Upper lobe of left lung (tissue), 6 donors: ENCODE data around the gene NLGN1. TPM values are rescaled to one million over a fixed set of nuclear protein-coding genes. Genes with fewer than 3 reads are reported as not detected.

Source experiments
- ATAC-seq, 2 donors: fragments of 200-7000 bp; cut with Tn5 transposase; one replicate each; pipeline ENCODE4 v1.9.1; 2022; ENCODE audit warnings: mild to moderate bottlenecking in 2 of 2, moderate library complexity in 2 of 2; ENCODE audit not compliant: low FRiP score in 2 of 2
- DNase-seq, 2 donors: peaks; one replicate each; pipeline ENCODE4 v3.0.0-alpha.2; 2019 to 2020
- H3K27ac ChIP-seq, 4 donors: fragments of 200-600 bp; sonication (generic); one replicate each; pipeline ENCODE4 v1.5.1; 2016 to 2019
- H3K27me3 ChIP-seq, 4 donors: fragments of 200-600 bp; sonication (generic); one replicate each; pipeline ENCODE4 v1.5.1; 2017 to 2019
- H3K36me3 ChIP-seq, 4 donors: fragments of 200-600 bp; sonication (generic); one replicate each; pipeline ENCODE4 v1.5.1; 2016 to 2019
- H3K4me1 ChIP-seq, 4 donors: fragments of 200-600 bp; sonication (generic); one replicate each; pipeline ENCODE4 v1.5.1; 2018 to 2019
- H3K4me3 ChIP-seq, 4 donors: fragments of 200-600 bp; sonication (generic); one replicate each; pipeline ENCODE4 v1.5.1; 2017 to 2019; ENCODE audit warnings: mild to moderate bottlenecking in 2 of 4, moderate library complexity in 1 of 4
- H3K9me3 ChIP-seq, 4 donors: fragments of 200-600 bp; sonication (generic); one replicate each; pipeline ENCODE4 v1.5.1; 2018 to 2019
- EP300 ChIP-seq, 4 donors: sonication (generic); formaldehyde crosslinking; IDR thresholded peaks; one replicate each; pipeline ENCODE4 v1.5.1; 2017; ENCODE audit warnings: antibody characterized with exemption in 4 of 4, control low read depth in 2 of 4
- POLR2A ChIP-seq, 4 donors: fragments of 450-650 bp; IDR thresholded peaks; one replicate each; pipeline ENCODE4 v1.5.1; 2016 to 2017; ENCODE audit warnings: antibody characterized with exemption in 4 of 4, mild to moderate bottlenecking in 2 of 4
- POLR2AphosphoS5 ChIP-seq, 2 donors: sonication (generic); formaldehyde crosslinking; IDR thresholded peaks; one replicate each; pipeline ENCODE4 v1.5.1; 2017; ENCODE audit warnings: antibody characterized with exemption in 2 of 2
- WGBS, 2 donors: methylation state at CpG; one replicate each; pipeline ENCODE4 v1.1.5; 2017 to 2018; 5-methylcytosine and 5-hydroxymethylcytosine counted together
- total RNA-seq, 6 donors: library from RNA; depleted of rRNA in 4 of 6; stranded (reverse); fragments of >200 nt in 4 of 6; gene quantifications; one replicate each; pipeline versions ENCODE4 v1.1.0 to v1.2.1, GENCODE V29; 2016 to 2021
- TF ChIP-seq, protein P1 (sequence below), 6 experiments: fragments of 450-650 bp in 4 of 6; fragments of 200-600 bp in 2 of 6; sonication (generic) in 2 of 6; IDR thresholded peaks; one replicate each; pipeline ENCODE4 v1.5.1; 2016 to 2019; ENCODE audit warnings: antibody characterized with exemption in 6 of 6
- donor health status: DM: no; HTN: no; CAD: no; lungs with moderate emphysema.
- donor health status: DM: no; HTN: yes; CAD: no; lungs with severe emphysema.

Gene NLGN1
- total RNA-seq, 6 donors from 2014 or later, result under 0.01 to 3.5 (median 1.9) TPM

DNA sequence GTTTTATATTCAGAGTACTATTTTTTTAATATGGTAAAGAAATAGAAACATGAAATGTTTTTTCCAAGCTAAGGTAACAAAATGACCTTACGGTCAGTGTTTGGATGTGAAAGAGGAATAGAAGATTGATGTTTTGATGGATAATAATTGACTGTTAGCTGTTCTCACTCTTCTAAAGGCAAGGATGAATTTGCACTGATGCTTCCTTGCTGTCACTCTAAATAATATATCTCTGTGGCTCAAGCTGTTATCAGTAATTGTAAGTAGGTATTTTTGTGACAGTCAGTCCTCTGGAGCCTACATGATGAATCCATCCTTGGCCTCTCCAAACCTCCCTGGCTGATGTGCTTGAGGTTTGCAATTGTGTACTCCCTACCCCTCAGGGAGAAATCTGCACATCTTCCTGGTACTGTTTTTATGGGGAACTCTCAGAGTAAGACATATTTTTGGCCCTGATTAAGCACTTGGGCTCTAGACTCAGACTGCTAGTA, 283.7 kb downstream of the NLGN1 start:
- no peak overlapping the region for H3K4me3 ChIP-seq

DNA sequence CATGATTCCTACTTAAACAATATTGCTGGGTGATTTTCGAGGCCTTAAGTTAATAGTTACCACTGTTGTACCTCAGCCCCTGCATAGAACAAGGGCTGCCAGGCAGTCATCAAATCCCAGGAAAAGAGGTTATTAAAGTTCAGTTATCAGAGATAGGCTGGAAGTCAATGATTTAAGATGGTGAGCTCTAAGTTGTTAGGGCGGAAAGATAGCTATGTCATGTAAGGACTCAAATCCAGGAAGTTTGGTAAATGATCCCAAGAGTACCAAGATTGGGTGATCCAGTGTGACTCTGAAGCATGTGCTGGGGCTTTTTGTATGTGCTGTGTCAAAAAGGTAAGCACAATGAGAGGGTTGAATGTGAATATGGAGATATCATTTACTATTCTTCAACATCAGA, 287.9 kb downstream of the NLGN1 start:
- no peak overlapping the region for H3K27ac ChIP-seq
- no peaks in the 10 kb centered on the region for H3K27me3 ChIP-seq
- TF ChIP-seq POLR2AphosphoS5 (IDR thresholded peaks at IDR 0.05) (no peak), EP300 (IDR thresholded peaks at IDR 0.05) (no peak), POLR2A (IDR thresholded peaks at IDR 0.05) (no peak)
- TF ChIP-seq, protein P1, sequence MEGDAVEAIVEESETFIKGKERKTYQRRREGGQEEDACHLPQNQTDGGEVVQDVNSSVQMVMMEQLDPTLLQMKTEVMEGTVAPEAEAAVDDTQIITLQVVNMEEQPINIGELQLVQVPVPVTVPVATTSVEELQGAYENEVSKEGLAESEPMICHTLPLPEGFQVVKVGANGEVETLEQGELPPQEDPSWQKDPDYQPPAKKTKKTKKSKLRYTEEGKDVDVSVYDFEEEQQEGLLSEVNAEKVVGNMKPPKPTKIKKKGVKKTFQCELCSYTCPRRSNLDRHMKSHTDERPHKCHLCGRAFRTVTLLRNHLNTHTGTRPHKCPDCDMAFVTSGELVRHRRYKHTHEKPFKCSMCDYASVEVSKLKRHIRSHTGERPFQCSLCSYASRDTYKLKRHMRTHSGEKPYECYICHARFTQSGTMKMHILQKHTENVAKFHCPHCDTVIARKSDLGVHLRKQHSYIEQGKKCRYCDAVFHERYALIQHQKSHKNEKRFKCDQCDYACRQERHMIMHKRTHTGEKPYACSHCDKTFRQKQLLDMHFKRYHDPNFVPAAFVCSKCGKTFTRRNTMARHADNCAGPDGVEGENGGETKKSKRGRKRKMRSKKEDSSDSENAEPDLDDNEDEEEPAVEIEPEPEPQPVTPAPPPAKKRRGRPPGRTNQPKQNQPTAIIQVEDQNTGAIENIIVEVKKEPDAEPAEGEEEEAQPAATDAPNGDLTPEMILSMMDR (IDR thresholded peaks at IDR 0.05), result no peak
- H3K4me1 ChIP-seq, result no peaks in the 10 kb centered on the region
- H3K9me3 ChIP-seq, result no peaks in the 10 kb centered on the region
- ATAC-seq, result no peak
- H3K36me3 ChIP-seq, result no peaks in the 10 kb centered on the region
- WGBS, 2 donors, result 79 to 92% methylated on average over 2 of the region's 2 CpGs
- no peak for DNase-seq
- no peak overlapping the region for H3K4me3 ChIP-seq

More for the DNA sequence above, 283.7 kb downstream of the NLGN1 start:
- no peaks in the 10 kb centered on the region for H3K27me3 ChIP-seq
- ATAC-seq (no peak), DNase-seq (no peak)
- H3K9me3 ChIP-seq, result no peaks in the 10 kb centered on the region
- WGBS, 2 donors, result 95 to 97% methylated on average over 1 of the region's 1 CpG
- H3K36me3 ChIP-seq, result no peaks in the 10 kb centered on the region
- no peak overlapping the region for H3K27ac ChIP-seq
- H3K4me1 ChIP-seq, result no peaks in the 10 kb centered on the region
- no peak for TF ChIP-seq POLR2AphosphoS5 (IDR thresholded peaks at IDR 0.05)
- TF ChIP-seq POLR2A (IDR thresholded peaks at IDR 0.05), result no peak
- TF ChIP-seq, protein P1 (IDR thresholded peaks at IDR 0.05), result no peak
- no peak for TF ChIP-seq EP300 (IDR thresholded peaks at IDR 0.05)

DNA sequence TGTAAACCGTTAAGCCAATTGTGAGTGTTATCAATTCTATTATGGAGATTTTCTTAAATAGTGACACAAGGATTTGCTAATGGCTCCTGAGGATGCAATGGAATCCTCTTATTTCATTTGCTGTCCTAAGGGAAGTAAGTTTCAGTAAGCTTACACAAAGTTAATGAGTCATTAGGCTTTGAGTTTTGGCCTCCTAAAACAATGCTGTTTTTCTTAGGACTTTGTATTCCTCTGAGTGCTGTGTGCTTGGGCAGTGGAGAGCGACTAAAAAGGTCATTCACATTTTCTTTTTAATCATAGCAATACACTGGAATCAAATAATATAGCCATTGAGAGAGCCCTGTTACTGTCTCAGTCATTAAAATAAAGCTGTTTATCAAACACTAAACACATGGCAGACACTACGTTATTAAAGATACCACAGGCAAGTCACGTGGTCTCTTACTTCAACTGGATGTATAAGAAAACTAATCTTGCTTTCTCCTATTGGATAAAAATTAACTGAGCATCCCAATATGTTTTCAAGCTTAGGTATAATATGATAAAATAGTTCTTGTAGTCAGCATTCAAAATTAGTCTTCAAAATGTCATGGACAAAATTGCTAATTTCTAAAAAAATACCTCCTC, 290.8 kb downstream of the NLGN1 start:
- H3K9me3 ChIP-seq, result no peaks in the 10 kb centered on the region
- H3K36me3 ChIP-seq, result no peaks in the 10 kb centered on the region
- ATAC-seq (no peak), DNase-seq (no peak)
- H3K4me1 ChIP-seq, result no peaks in the 10 kb centered on the region
- TF ChIP-seq, protein P1 (IDR thresholded peaks at IDR 0.05), result no peak
- TF ChIP-seq POLR2A (IDR thresholded peaks at IDR 0.05), result no peak
- no peak for TF ChIP-seq EP300 (IDR thresholded peaks at IDR 0.05)
- no peak for TF ChIP-seq POLR2AphosphoS5 (IDR thresholded peaks at IDR 0.05)
- no peaks in the 10 kb centered on the region for H3K27me3 ChIP-seq
- H3K4me3 ChIP-seq, result no peak overlapping the region
- H3K27ac ChIP-seq, result no peak overlapping the region
- 88 to 91% methylated on average over 4 of the region's 4 CpGs for WGBS, 2 donors

DNA sequence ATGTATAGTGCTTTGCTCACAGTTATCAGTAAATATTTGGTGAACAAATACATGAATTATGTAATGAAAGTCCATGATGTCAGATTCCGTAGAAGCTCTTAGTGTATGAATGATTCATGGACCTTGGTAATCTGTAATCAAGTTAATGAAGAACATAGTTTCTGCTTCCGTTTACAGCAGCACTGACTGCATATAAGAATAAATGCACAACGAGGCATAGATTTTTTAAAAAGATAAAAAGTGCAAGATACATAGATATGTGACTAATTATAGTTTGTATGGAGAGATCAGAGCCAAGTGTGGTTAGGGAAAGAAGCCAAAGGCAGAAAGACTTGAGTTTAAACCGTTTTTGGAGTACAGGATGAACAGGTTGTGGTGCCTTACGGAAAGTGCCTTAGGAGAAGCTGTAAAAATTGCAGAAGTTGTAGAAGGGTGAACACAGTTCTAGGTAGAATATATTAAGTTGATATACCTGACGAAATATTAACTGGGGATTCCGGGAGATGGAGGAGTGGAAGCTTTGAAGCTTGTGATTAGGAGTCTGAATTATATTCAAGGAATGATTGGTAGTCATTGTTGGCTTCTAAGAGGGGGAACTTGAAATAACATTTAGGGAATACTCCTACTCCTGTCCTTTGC, 293.1 kb downstream of the NLGN1 start:
- H3K4me1 ChIP-seq, result no peaks in the 10 kb centered on the region
- 47 to 53% methylated on average over 7 of the region's 7 CpGs for WGBS, 2 donors

More for the DNA sequence above, 293.1 kb downstream of the NLGN1 start:
- Histone ChIP-seq H3K4me3 (no peak overlapping the region), H3K36me3 (no peaks in the 10 kb centered on the region), H3K27ac (no peak overlapping the region), H3K27me3 (no peaks in the 10 kb centered on the region), H3K9me3 (no peaks in the 10 kb centered on the region)
- ATAC-seq (no peak), DNase-seq (no peak)
- TF ChIP-seq POLR2A (IDR thresholded peaks at IDR 0.05) (no peak), POLR2AphosphoS5 (IDR thresholded peaks at IDR 0.05) (no peak), EP300 (IDR thresholded peaks at IDR 0.05) (no peak)
- TF ChIP-seq, protein P1 (IDR thresholded peaks at IDR 0.05), result no peak
